ENCODE measurements around the gene PGM2. TPM values are rescaled to one million over a fixed set of nuclear protein-coding genes. Genes with fewer than 3 reads are reported as not detected.

The PGM2 gene
- total RNA-seq, 1 donor from 2014 or later, result 43.0 TPM

GRCh38 chr4:37879365-37879764, 52.9 kb downstream of the PGM2 start:
- no peak overlapping the region for H3K27ac Mint-ChIP-seq
- DNase-seq (ENCODE audit: low spot score), result no peak
- peaks cover 14% of the 10 kb centered on the region for H3K27me3 Mint-ChIP-seq (ENCODE audit: insufficient read depth)
- H3K9me3 Mint-ChIP-seq, result no peaks in the 10 kb centered on the region
- no peak overlapping the region for H3K4me3 Mint-ChIP-seq
- peaks cover 2% of the 10 kb centered on the region for H3K36me3 Mint-ChIP-seq (ENCODE audit: low read depth)
- H3K4me1 Mint-ChIP-seq (ENCODE audit: low read depth), result peaks cover under 1% of the 10 kb centered on the region
- intact Hi-C loops (cut with micrococcal nuclease), result no loop called here

GRCh38 chr4:37881811-37882210, 55.3 kb downstream of the PGM2 start:
- peaks cover 19% of the 10 kb centered on the region for H3K27me3 Mint-ChIP-seq (ENCODE audit: insufficient read depth)
- intact Hi-C loops (cut with micrococcal nuclease), result no loop called here
- H3K4me3 Mint-ChIP-seq, result no peak overlapping the region
- no peak overlapping the region for H3K27ac Mint-ChIP-seq
- no peaks in the 10 kb centered on the region for H3K9me3 Mint-ChIP-seq
- no peak for DNase-seq (ENCODE audit: low spot score)
- peaks cover 15% of the 10 kb centered on the region for H3K4me1 Mint-ChIP-seq (ENCODE audit: low read depth)
- H3K36me3 Mint-ChIP-seq (ENCODE audit: low read depth), result peaks cover 2% of the 10 kb centered on the region

- Mint-ChIP-seq H3K27ac (no peak overlapping the region), H3K9me3 (no peaks in the 10 kb centered on the region), H3K4me1 (ENCODE audit: low read depth) (peaks cover 17% of the 10 kb centered on the region), H3K36me3 (ENCODE audit: low read depth) (peaks cover 2% of the 10 kb centered on the region), H3K27me3 (ENCODE audit: insufficient read depth) (peaks cover 20% of the 10 kb centered on the region), H3K4me3 (no peak overlapping the region)
- intact Hi-C loops (cut with micrococcal nuclease), result no loop called here
- DNase-seq (ENCODE audit: low spot score), result no peak
These were observed 56.3 kb downstream of the PGM2 start for GRCh38 chr4:37882665-37883296.

GRCh38 chr4:37884855-37885487, 58.5 kb downstream of the PGM2 start:
- intact Hi-C loops (cut with micrococcal nuclease), result no loop called here
- H3K4me3 Mint-ChIP-seq, result no peak overlapping the region
- peaks cover 30% of the 10 kb centered on the region for H3K4me1 Mint-ChIP-seq (ENCODE audit: low read depth)
- H3K36me3 Mint-ChIP-seq (ENCODE audit: low read depth), result no peaks in the 10 kb centered on the region
- DNase-seq (ENCODE audit: low spot score), result no peak
- H3K9me3 Mint-ChIP-seq, result no peaks in the 10 kb centered on the region
- H3K27ac Mint-ChIP-seq, result no peak overlapping the region
- H3K27me3 Mint-ChIP-seq (ENCODE audit: insufficient read depth), result peaks cover 33% of the 10 kb centered on the region

GRCh38 chr4:37885496-37885895, 59.0 kb downstream of the PGM2 start:
- no peak overlapping the region for H3K4me3 Mint-ChIP-seq
- H3K27ac Mint-ChIP-seq, result no peak overlapping the region
- H3K4me1 Mint-ChIP-seq (ENCODE audit: low read depth), result peaks cover 30% of the 10 kb centered on the region
- H3K36me3 Mint-ChIP-seq (ENCODE audit: low read depth), result no peaks in the 10 kb centered on the region
- no peaks in the 10 kb centered on the region for H3K9me3 Mint-ChIP-seq
- H3K27me3 Mint-ChIP-seq (ENCODE audit: insufficient read depth), result peaks cover 36% of the 10 kb centered on the region
- no peak for DNase-seq (ENCODE audit: low spot score)
- intact Hi-C loops (cut with micrococcal nuclease), result no loop called here

- no peak for DNase-seq (ENCODE audit: low spot score)
- H3K27me3 Mint-ChIP-seq (ENCODE audit: insufficient read depth), result peaks cover 19% of the 10 kb centered on the region
- H3K4me1 Mint-ChIP-seq (ENCODE audit: low read depth), result peaks cover 43% of the 10 kb centered on the region
- no peaks in the 10 kb centered on the region for H3K9me3 Mint-ChIP-seq
- H3K27ac Mint-ChIP-seq, result no peak overlapping the region
- no peaks in the 10 kb centered on the region for H3K36me3 Mint-ChIP-seq (ENCODE audit: low read depth)
- intact Hi-C loops (cut with micrococcal nuclease), result loop anchor here (1.0 to 5.0 kb wide), 5 partner anchors 87 to 1567 kb away; partner anchors contain the start of genes LIAS, RPL9 and TLR6
- H3K4me3 Mint-ChIP-seq, result peak overlapping the region; percentile 63
These were observed 63.6 kb downstream of the PGM2 start for GRCh38 chr4:37889849-37890800.

GRCh38 chr4:37890801-37891259, 64.3 kb downstream of the PGM2 start, which contains the start of gene TBC1D1:
Gene TBC1D1, plus strand, starts transcription at chr4:37891084. Its CDS starts 11,012 bp downstream, at chr4:37902096.
- H3K27me3 Mint-ChIP-seq (ENCODE audit: insufficient read depth), result peaks cover 19% of the 10 kb centered on the region
- H3K36me3 Mint-ChIP-seq (ENCODE audit: low read depth), result no peaks in the 10 kb centered on the region
- H3K4me1 Mint-ChIP-seq (ENCODE audit: low read depth), result peaks cover 42% of the 10 kb centered on the region
- H3K9me3 Mint-ChIP-seq, result no peaks in the 10 kb centered on the region
- H3K27ac Mint-ChIP-seq, result peak within 1 kb of the TSS; percentile 95
- H3K4me3 Mint-ChIP-seq, result peak within 1 kb of the TSS; percentile 93
- no peak for DNase-seq (ENCODE audit: low spot score)
- intact Hi-C loops (cut with micrococcal nuclease), result loop anchor here (1.0 to 5.0 kb wide), 12 partner anchors 18 to 1566 kb away; partner anchors contain the start of genes LIAS, PGM2, RELL1 and RPL9

GRCh38 chr4:37891260-37892159, 65.0 kb downstream of the PGM2 start:
- no peaks in the 10 kb centered on the region for H3K36me3 Mint-ChIP-seq (ENCODE audit: low read depth)
- intact Hi-C loops (cut with micrococcal nuclease), result loop anchor here (1.0 to 5.0 kb wide), 13 partner anchors 18 to 1566 kb away; partner anchors contain the start of genes LIAS, PGM2, RELL1 and RPL9
- H3K4me1 Mint-ChIP-seq (ENCODE audit: low read depth), result peaks cover 48% of the 10 kb centered on the region
- H3K27ac Mint-ChIP-seq, result peak overlapping the region; percentile 95
- DNase-seq (ENCODE audit: low spot score), result peak; percentile 53
- no peaks in the 10 kb centered on the region for H3K9me3 Mint-ChIP-seq
- peaks cover 19% of the 10 kb centered on the region for H3K27me3 Mint-ChIP-seq (ENCODE audit: insufficient read depth)
- peak overlapping the region; percentile 93 for H3K4me3 Mint-ChIP-seq

- Mint-ChIP-seq H3K9me3 (no peaks in the 10 kb centered on the region), H3K27me3 (ENCODE audit: insufficient read depth) (peaks cover 20% of the 10 kb centered on the region), H3K4me1 (ENCODE audit: low read depth) (peaks cover 56% of the 10 kb centered on the region), H3K36me3 (ENCODE audit: low read depth) (no peaks in the 10 kb centered on the region), H3K27ac (peak overlapping the region; percentile 95), H3K4me3 (peak overlapping the region; percentile 93)
- intact Hi-C loops (cut with micrococcal nuclease), result loop anchor here (2.0 to 5.0 kb wide), 6 partner anchors 270 to 1565 kb away; partner anchors contain the start of genes LIAS, RPL9 and TLR6
- DNase-seq (ENCODE audit: low spot score), result peak; percentile 42
These were observed 66.2 kb downstream of the PGM2 start for GRCh38 chr4:37892641-37893040.

GRCh38 chr4:37893164-37893563, 66.7 kb downstream of the PGM2 start:
- H3K4me3 Mint-ChIP-seq, result peak overlapping the region; percentile 93
- H3K9me3 Mint-ChIP-seq, result no peaks in the 10 kb centered on the region
- peaks cover 18% of the 10 kb centered on the region for H3K27me3 Mint-ChIP-seq (ENCODE audit: insufficient read depth)
- no peaks in the 10 kb centered on the region for H3K36me3 Mint-ChIP-seq (ENCODE audit: low read depth)
- no peak for DNase-seq (ENCODE audit: low spot score)
- H3K4me1 Mint-ChIP-seq (ENCODE audit: low read depth), result peaks cover 55% of the 10 kb centered on the region
- peak overlapping the region; percentile 95 for H3K27ac Mint-ChIP-seq
- intact Hi-C loops (cut with micrococcal nuclease), result loop anchor here (2.0 to 5.0 kb wide), 6 partner anchors 269 to 1564 kb away; partner anchors contain the start of genes LIAS, RPL9 and TLR6

GRCh38 chr4:37895271-37895670, 68.8 kb downstream of the PGM2 start:
- Mint-ChIP-seq H3K36me3 (ENCODE audit: low read depth) (peaks cover 3% of the 10 kb centered on the region), H3K27me3 (ENCODE audit: insufficient read depth) (peaks cover 3% of the 10 kb centered on the region), H3K4me1 (ENCODE audit: low read depth) (peaks cover 53% of the 10 kb centered on the region), H3K9me3 (no peaks in the 10 kb centered on the region), H3K4me3 (no peak overlapping the region), H3K27ac (no peak overlapping the region)
- DNase-seq (ENCODE audit: low spot score), result no peak
- intact Hi-C loops (cut with micrococcal nuclease), result no loop called here
